ENCODE data around the gene ABLIM2. TPM values are rescaled to one million over a fixed set of nuclear protein-coding genes. Genes with fewer than 3 reads are reported as not detected.

ABLIM2 gene
- total RNA-seq, 4 donors from 2014 or later = 4.2 to 28.5 (median 8.7) TPM

DNA sequence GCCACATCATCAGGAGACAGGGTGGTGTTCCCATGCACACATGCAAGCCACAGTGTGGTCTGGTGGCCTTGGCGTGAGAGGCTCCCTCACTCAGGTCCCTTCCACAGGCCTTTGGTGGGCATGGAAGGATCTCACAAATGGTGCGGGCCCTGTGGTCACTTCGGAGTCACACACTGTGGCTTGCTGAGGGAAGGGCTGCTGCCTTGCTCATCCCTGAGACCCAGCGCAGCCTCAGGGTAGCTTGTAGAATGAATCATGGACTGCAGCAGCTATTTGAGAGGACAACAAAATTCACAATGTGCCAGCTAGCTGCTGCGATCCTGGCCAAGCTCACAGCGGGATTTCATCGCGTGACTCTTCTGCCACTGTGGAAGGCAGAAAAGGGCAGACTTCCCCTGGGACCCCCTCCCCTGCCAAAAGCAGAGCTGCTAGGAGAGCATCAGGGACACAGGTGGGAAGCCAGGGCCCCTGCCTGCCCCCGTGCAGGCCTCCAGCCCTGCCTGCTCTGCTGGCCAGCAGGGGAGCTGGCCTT, 106.4 kb downstream of the ABLIM2 start:
- no peak for DNase-seq (ENCODE audit: extremely low spot score)
- 94% methylated on average over 4 of the region's 9 CpGs for WGBS
- no peaks in the 10 kb centered on the region for H3K27me3 ChIP-seq
- H3K36me3 ChIP-seq = no peaks in the 10 kb centered on the region
- intact Hi-C loops (cut with DNase I) = loop anchor here (5.0 kb wide), 1 partner anchor 105 kb away; the partner anchor contains the start of gene ABLIM2
- H3K27ac ChIP-seq (replicated peaks in 1 of 4) = no peak overlapping the region
- no peaks in the 10 kb centered on the region for H3K9me3 ChIP-seq
- no peak overlapping the region for H3K4me3 ChIP-seq
- H3K4me1 ChIP-seq = peaks cover 17 to 20% (median 18%) of the 10 kb centered on the region in 4 donors
- TF ChIP-seq EP300 (IDR thresholded peaks at IDR 0.05) = no peak
- TF ChIP-seq POLR2A (IDR thresholded peaks at IDR 0.05; ENCODE audit: low read depth) = no peak
- TF ChIP-seq POLR2AphosphoS5 (IDR thresholded peaks at IDR 0.05) = no peak
- TF ChIP-seq, protein P1, sequence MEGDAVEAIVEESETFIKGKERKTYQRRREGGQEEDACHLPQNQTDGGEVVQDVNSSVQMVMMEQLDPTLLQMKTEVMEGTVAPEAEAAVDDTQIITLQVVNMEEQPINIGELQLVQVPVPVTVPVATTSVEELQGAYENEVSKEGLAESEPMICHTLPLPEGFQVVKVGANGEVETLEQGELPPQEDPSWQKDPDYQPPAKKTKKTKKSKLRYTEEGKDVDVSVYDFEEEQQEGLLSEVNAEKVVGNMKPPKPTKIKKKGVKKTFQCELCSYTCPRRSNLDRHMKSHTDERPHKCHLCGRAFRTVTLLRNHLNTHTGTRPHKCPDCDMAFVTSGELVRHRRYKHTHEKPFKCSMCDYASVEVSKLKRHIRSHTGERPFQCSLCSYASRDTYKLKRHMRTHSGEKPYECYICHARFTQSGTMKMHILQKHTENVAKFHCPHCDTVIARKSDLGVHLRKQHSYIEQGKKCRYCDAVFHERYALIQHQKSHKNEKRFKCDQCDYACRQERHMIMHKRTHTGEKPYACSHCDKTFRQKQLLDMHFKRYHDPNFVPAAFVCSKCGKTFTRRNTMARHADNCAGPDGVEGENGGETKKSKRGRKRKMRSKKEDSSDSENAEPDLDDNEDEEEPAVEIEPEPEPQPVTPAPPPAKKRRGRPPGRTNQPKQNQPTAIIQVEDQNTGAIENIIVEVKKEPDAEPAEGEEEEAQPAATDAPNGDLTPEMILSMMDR (IDR thresholded peaks at IDR 0.05) = no peak

DNA sequence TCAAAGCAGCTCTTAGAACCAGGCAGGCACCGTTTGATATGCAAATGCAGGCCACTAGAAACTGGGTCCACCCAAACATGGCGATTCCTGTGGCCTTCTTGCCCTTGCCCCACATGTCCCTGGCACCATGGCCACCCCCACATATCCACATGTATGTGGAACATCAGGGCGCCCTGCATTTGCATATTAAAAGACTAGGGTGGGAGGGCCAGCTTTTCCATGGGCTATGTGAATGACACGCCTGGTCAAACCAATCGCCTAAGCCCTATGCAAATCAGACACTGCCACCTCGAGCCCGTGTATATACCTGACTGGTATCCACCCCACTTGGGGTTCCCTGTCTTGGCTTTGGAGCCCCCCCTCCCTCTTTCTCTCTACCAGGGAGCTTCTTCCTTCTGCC, 107.0 kb downstream of the ABLIM2 start:
- Histone ChIP-seq H3K27ac (replicated peaks in 1 of 4) (no peak overlapping the region), H3K4me3 (no peak overlapping the region), H3K27me3 (no peaks in the 10 kb centered on the region), H3K9me3 (no peaks in the 10 kb centered on the region), H3K36me3 (no peaks in the 10 kb centered on the region), H3K4me1 (peaks cover 17 to 20% (median 18%) of the 10 kb centered on the region in 4 donors)
- 87% methylated on average over 7 of the region's 7 CpGs for WGBS
- intact Hi-C loops (cut with DNase I) = loop anchor here (5.0 kb wide), 1 partner anchor 106 kb away; the partner anchor contains the start of gene ABLIM2
- no peak for TF ChIP-seq POLR2A (IDR thresholded peaks at IDR 0.05; ENCODE audit: low read depth)
- TF ChIP-seq, protein P1 (IDR thresholded peaks at IDR 0.05) = no peak
- no peak for TF ChIP-seq POLR2AphosphoS5 (IDR thresholded peaks at IDR 0.05)
- TF ChIP-seq EP300 (IDR thresholded peaks at IDR 0.05) = no peak
- DNase-seq (ENCODE audit: extremely low spot score) = no peak

DNA sequence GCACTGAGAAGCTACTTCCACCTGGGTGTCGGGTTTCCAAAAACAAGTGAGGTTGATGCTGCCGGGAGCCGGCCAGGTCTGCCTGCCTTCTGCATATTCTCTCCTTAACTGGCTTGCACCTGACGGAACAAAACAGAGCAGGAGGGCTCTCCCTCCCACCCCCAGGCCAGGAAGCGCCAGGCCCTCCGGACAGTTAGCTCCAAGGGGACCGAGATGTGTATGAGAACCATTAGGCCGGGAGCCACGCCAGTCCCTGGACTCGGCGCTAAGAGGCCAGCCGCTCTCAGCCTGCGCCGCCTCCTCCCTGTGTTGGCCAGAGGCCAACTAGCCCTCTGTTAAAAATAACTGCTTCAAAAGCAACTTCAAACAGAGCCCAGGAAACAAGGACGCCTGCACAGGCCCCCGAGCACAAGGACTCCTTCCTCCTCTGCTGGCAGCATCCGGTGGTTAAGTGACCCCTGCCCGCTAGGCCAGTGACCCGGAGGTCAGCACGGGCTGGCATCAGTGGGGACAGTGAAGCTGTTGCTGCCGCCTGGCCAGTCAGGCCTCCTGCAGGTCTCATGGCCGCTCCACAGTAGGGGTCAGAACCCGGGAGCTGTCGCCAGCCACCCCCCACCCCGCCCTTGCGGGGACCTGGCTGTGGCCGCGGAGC, 107.9 kb downstream of the ABLIM2 start:
- Histone ChIP-seq H3K4me3 (peak overlapping the region in 3 of 4 donors; percentile 12 to 34 (median 31)), H3K27ac (replicated peaks in 1 of 4) (peak overlapping the region; percentile 42 to 79 (median 74)), H3K27me3 (no peaks in the 10 kb centered on the region), H3K4me1 (peaks cover 17 to 20% (median 18%) of the 10 kb centered on the region in 4 donors), H3K36me3 (no peaks in the 10 kb centered on the region), H3K9me3 (no peaks in the 10 kb centered on the region)
- no peak for DNase-seq (ENCODE audit: extremely low spot score)
- no peak for TF ChIP-seq EP300 (IDR thresholded peaks at IDR 0.05)
- TF ChIP-seq POLR2AphosphoS5 (IDR thresholded peaks at IDR 0.05) = peak in 1 of 2 donors; percentile 35
- intact Hi-C loops (cut with DNase I) = loop anchor here (5.0 kb wide), 1 partner anchor 107 kb away; the partner anchor contains the start of gene ABLIM2
- WGBS = 9% methylated on average over 19 of the region's 28 CpGs

DNA sequence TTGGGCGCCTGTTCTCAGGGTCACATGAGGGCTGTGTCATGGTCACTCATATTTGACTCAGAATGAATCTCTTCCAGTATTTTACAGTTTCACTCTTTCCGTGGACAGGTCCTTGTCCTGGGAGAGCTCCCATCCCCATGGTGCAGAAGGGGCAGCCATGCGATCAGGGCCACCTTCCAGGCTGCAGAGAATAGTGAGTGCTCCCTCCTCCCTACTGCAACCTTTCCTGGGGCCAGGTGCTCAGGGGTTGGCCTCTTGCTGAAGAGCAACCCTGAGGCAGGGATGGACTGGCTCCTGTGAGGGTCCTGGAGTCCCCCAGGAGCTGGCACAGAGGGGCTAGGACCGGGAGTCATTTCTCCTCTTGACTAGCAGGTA, 108.4 kb downstream of the ABLIM2 start:
- 90% methylated on average over 3 of the region's 4 CpGs for WGBS
- intact Hi-C loops (cut with DNase I) = loop anchor here (5.0 kb wide), 1 partner anchor 107 kb away; the partner anchor contains the start of gene ABLIM2
- H3K36me3 ChIP-seq = no peaks in the 10 kb centered on the region
- DNase-seq (ENCODE audit: extremely low spot score) = no peak
- no peaks in the 10 kb centered on the region for H3K27me3 ChIP-seq
- peaks cover 17 to 20% (median 18%) of the 10 kb centered on the region in 4 donors for H3K4me1 ChIP-seq
- H3K9me3 ChIP-seq = no peaks in the 10 kb centered on the region
- no peak for TF ChIP-seq POLR2A (IDR thresholded peaks at IDR 0.05; ENCODE audit: low read depth)
- no peak for TF ChIP-seq EP300 (IDR thresholded peaks at IDR 0.05)
- TF ChIP-seq POLR2AphosphoS5 (IDR thresholded peaks at IDR 0.05) = no peak
- TF ChIP-seq, protein P1 (IDR thresholded peaks at IDR 0.05) = no peak
- H3K27ac ChIP-seq (replicated peaks in 1 of 4) = peak overlapping the region; percentile 42 to 79 (median 74)
- H3K4me3 ChIP-seq = no peak overlapping the region

GRCh38 chr4:8048856-8049676, 109.5 kb downstream of the ABLIM2 start:
- Histone ChIP-seq H3K9me3 (no peaks in the 10 kb centered on the region), H3K27me3 (no peaks in the 10 kb centered on the region), H3K36me3 (no peaks in the 10 kb centered on the region), H3K4me3 (no peak overlapping the region), H3K4me1 (peaks cover 17 to 20% (median 18%) of the 10 kb centered on the region in 4 donors), H3K27ac (replicated peaks in 1 of 4) (no peak overlapping the region)
- DNase-seq (ENCODE audit: extremely low spot score) = no peak
- intact Hi-C loops (cut with DNase I) = no loop called here
- no peak for TF ChIP-seq POLR2AphosphoS5 (IDR thresholded peaks at IDR 0.05)
- TF ChIP-seq EP300 (IDR thresholded peaks at IDR 0.05) = no peak
- no peak for TF ChIP-seq POLR2A (IDR thresholded peaks at IDR 0.05; ENCODE audit: low read depth)
- TF ChIP-seq, protein P1 (IDR thresholded peaks at IDR 0.05) = no peak
- WGBS = 95% methylated on average over 8 of the region's 18 CpGs
